Stimulated activated CD8-positive, alpha-beta memory T cell treated with anti-CD3 and anti-CD28 coated beads, Interleukin-15, amount 100 ng/mL, for 24 hours (primary cell): ENCODE measurements around the gene TAS2R9.
"Not testable (repeated sequence)": the region's sequence is repeated elsewhere in the genome, so short reads cannot be mapped to it uniquely, and the experiment has no call there.

ENCODE experiments used
- DNase-seq: peaks from one replicate; pipeline ENCODE4 v3.0.0-alpha.2; 2020; ENCODE audit warnings: low read depth

TAS2R9 gene

GRCh38 chr12:10810068-10810467 lies at the start of gene TAS2R9:
Gene TAS2R9, minus strand, starts transcription at chr12:10810168. Its CDS starts 93 bp downstream, at chr12:10810075.
- no peak for DNase-seq

GRCh38 chr12:10855807-10856206 lies 45.8 kb upstream of the TAS2R9 start:
- DNase-seq, result no peak

- DNase-seq, result no peak
Measured at GRCh38 chr12:10853776-10854175, 43.8 kb upstream of the TAS2R9 start.

- no peak for DNase-seq
Measured at GRCh38 chr12:10851243-10851858, 41.4 kb upstream of the TAS2R9 start.

- no peak for DNase-seq
Measured at GRCh38 chr12:10849425-10849878, 39.5 kb upstream of the TAS2R9 start, which contains the start of gene PRR4. Gene PRR4, minus strand, starts transcription at chr12:10849475. Its CDS starts 38 bp downstream, at chr12:10849437.

- no peak for DNase-seq
Measured at GRCh38 chr12:10847744-10848143, 37.8 kb upstream of the TAS2R9 start.

GRCh38 chr12:10842862-10843261 lies 32.9 kb upstream of the TAS2R9 start:
- no peak for DNase-seq

- DNase-seq, result no peak
Measured at GRCh38 chr12:10838461-10838860, 28.5 kb upstream of the TAS2R9 start.

GRCh38 chr12:10829994-10830393 lies 20.0 kb upstream of the TAS2R9 start:
- DNase-seq, result no peak

- no peak for DNase-seq
Measured at GRCh38 chr12:10826258-10826657, 16.3 kb upstream of the TAS2R9 start, which contains the start of gene TAS2R10. Gene TAS2R10, minus strand, starts transcription at chr12:10826358. Its CDS starts 89 bp downstream, at chr12:10826269.

- no peak for DNase-seq
Measured at GRCh38 chr12:10824957-10825356, 15.0 kb upstream of the TAS2R9 start.

- DNase-seq, result no peak
Measured at GRCh38 chr12:10811883-10812536, 2.0 kb upstream of the TAS2R9 start.

- DNase-seq, result no peak
Measured at GRCh38 chr12:10807186-10807585, 2.8 kb downstream of the TAS2R9 start, which contains the start of gene TAS2R8. Gene TAS2R8, minus strand, starts transcription at chr12:10807286. Its CDS starts 306 bp downstream, at chr12:10806980.

GRCh38 chr12:10802587-10802986 lies 7.4 kb downstream of the TAS2R9 start, which contains the start of gene TAS2R7:
Gene TAS2R7, minus strand, starts transcription at chr12:10802627. Its CDS starts 57 bp downstream, at chr12:10802570.
- DNase-seq, result no peak

GRCh38 chr12:10801741-10802140 lies 8.2 kb downstream of the TAS2R9 start:
- DNase-seq, result no peak

GRCh38 chr12:10794222-10794621 lies 15.7 kb downstream of the TAS2R9 start:
- no peak for DNase-seq

GRCh38 chr12:10791769-10792168 lies 18.2 kb downstream of the TAS2R9 start:
- not testable (repeated sequence) for DNase-seq

GRCh38 chr12:10783252-10783651 lies 26.7 kb downstream of the TAS2R9 start:
- no peak for DNase-seq

GRCh38 chr12:10779103-10779502 lies 30.9 kb downstream of the TAS2R9 start:
- DNase-seq, result no peak

- no peak for DNase-seq
Measured at GRCh38 chr12:10771132-10771733, 38.7 kb downstream of the TAS2R9 start.

- no peak for DNase-seq
Measured at GRCh38 chr12:10759657-10760056, 50.3 kb downstream of the TAS2R9 start.
